ENCODE data around the gene NRTN.

NRTN gene

GRCh38 chr19:5828661-5829566, 24.0 kb downstream of the NRTN start:
- no peak for DNase-seq (ENCODE audit: low read depth)
- peak overlapping the region; percentile 70 for H3K4me3 ChIP-seq (ENCODE audit: low read depth, low read length)
- TF ChIP-seq CTCF (IDR thresholded peaks at IDR 0.05; ENCODE audit: control insufficient read depth, extremely low read depth, insufficient read depth): no peak

GRCh38 chr19:5829567-5830310, 24.9 kb downstream of the NRTN start:
- H3K4me3 ChIP-seq (ENCODE audit: low read depth, low read length): no peak overlapping the region
- no peak for TF ChIP-seq CTCF (IDR thresholded peaks at IDR 0.05; ENCODE audit: control insufficient read depth, extremely low read depth, insufficient read depth)
- no peak for DNase-seq (ENCODE audit: low read depth)

- DNase-seq (ENCODE audit: low read depth): no peak
- TF ChIP-seq CTCF (IDR thresholded peaks at IDR 0.05; ENCODE audit: control insufficient read depth, extremely low read depth, insufficient read depth): no peak
- H3K4me3 ChIP-seq (ENCODE audit: low read depth, low read length): no peak overlapping the region
Observed at GRCh38 chr19:5831159-5831558, 26.3 kb downstream of the NRTN start.

GRCh38 chr19:5832061-5832460, 27.2 kb downstream of the NRTN start:
- no peak for TF ChIP-seq CTCF (IDR thresholded peaks at IDR 0.05; ENCODE audit: control insufficient read depth, extremely low read depth, insufficient read depth)
- H3K4me3 ChIP-seq (ENCODE audit: low read depth, low read length): no peak overlapping the region
- no peak for DNase-seq (ENCODE audit: low read depth)

GRCh38 chr19:5832527-5833216, 27.8 kb downstream of the NRTN start:
- H3K4me3 ChIP-seq (ENCODE audit: low read depth, low read length): no peak overlapping the region
- TF ChIP-seq CTCF (IDR thresholded peaks at IDR 0.05; ENCODE audit: control insufficient read depth, extremely low read depth, insufficient read depth): no peak
- no peak for DNase-seq (ENCODE audit: low read depth)

GRCh38 chr19:5837761-5838352, 33.0 kb downstream of the NRTN start:
- no peak for DNase-seq (ENCODE audit: low read depth)
- no peak overlapping the region for H3K4me3 ChIP-seq (ENCODE audit: low read depth, low read length)
- no peak for TF ChIP-seq CTCF (IDR thresholded peaks at IDR 0.05; ENCODE audit: control insufficient read depth, extremely low read depth, insufficient read depth)
